ENCODE data around the gene HOXC6. TPM values are rescaled to one million over a fixed set of nuclear protein-coding genes. Genes with fewer than 3 reads are reported as not detected.

Gene HOXC6
- total and polyA plus RNA-seq, 2 of the 13 experiments (the other 11 are each of a cell fraction or from before 2014, with no cell fraction given) = not detected

- TF ChIP-seq ETV5 (CRISPR knock-in tag; IDR thresholded peaks at IDR 0.05; ENCODE audit: borderline replicate concordance) (no peak), MTERF4 (CRISPR knock-in tag; IDR thresholded peaks at IDR 0.05) (no peak), PAXIP1 (CRISPR knock-in tag; conservative IDR thresholded peaks at IDR 0.05) (peak; percentile 91), ZBTB7B (CRISPR knock-in tag; IDR thresholded peaks at IDR 0.05) (peak; percentile 40; the same call in 1 of the 2 replicates), SP5 (CRISPR knock-in tag; IDR thresholded peaks at IDR 0.05; ENCODE audit: borderline replicate concordance, low read depth) (no peak), RXRA (CRISPR knock-in tag; IDR thresholded peaks at IDR 0.05) (0 out of 2 replicates have a peak, but pooled peaks have one; percentile 13), WIZ (CRISPR knock-in tag; IDR thresholded peaks at IDR 0.05) (no peak), RFXAP (CRISPR knock-in tag; IDR thresholded peaks at IDR 0.05; ENCODE audit: borderline replicate concordance) (no peak), ZFX (CRISPR knock-in tag; IDR thresholded peaks at IDR 0.05; ENCODE audit: low read depth) (peak; percentile 35; the same call in 1 of the 2 replicates), ZNF101 (CRISPR knock-in tag; IDR thresholded peaks at IDR 0.05; ENCODE audit: borderline replicate concordance, low read depth) (no peak), ZNF501 (CRISPR knock-in tag; IDR thresholded peaks at IDR 0.05) (peak; percentile 39), MTA1 (CRISPR knock-in tag; IDR thresholded peaks at IDR 0.05; ENCODE audit: borderline replicate concordance) (0 out of 2 replicates have a peak, but pooled peaks have one; percentile 22), HNF4G (IDR thresholded peaks at IDR 0.05; ENCODE audit: borderline replicate concordance, low read depth, low read length) (peak; percentile 85), HNF4G (CRISPR knock-in tag; IDR thresholded peaks at IDR 0.05; ENCODE audit: borderline replicate concordance, low read depth) (peak; percentile 50; the same call in 1 of the 2 replicates), ZNF235 (CRISPR knock-in tag; IDR thresholded peaks at IDR 0.05; ENCODE audit: borderline replicate concordance) (no peak), HOXA3 (CRISPR knock-in tag; IDR thresholded peaks at IDR 0.05) (peak; percentile 31; the same call in 1 of the 2 replicates), TEAD3 (CRISPR knock-in tag; optimal IDR thresholded peaks at IDR 0.05; ENCODE audit: borderline replicate concordance) (peak; percentile 39), ETV6 (CRISPR knock-in tag; conservative IDR thresholded peaks at IDR 0.05) (no peak), TBL1XR1 (IDR thresholded peaks at IDR 0.05; ENCODE audit: borderline replicate concordance, low read length, partially characterized antibody) (no peak), HNF4A (CRISPR knock-in tag; IDR thresholded peaks at IDR 0.05) (peak; percentile 88), LCORL (IDR thresholded peaks at IDR 0.05) (no peak), LCORL (CRISPR knock-in tag; IDR thresholded peaks at IDR 0.05) (peak; percentile 21; the same call in 1 of the 2 replicates), KDM5B (CRISPR knock-in tag; IDR thresholded peaks at IDR 0.05; ENCODE audit: borderline replicate concordance) (no peak), KDM2A (CRISPR knock-in tag; IDR thresholded peaks at IDR 0.05; ENCODE audit: borderline replicate concordance, low read depth) (no peak), PHF21A (CRISPR knock-in tag; IDR thresholded peaks at IDR 0.05) (peak; percentile 70), ASH2L (IDR thresholded peaks at IDR 0.05; ENCODE audit: insufficient read length, low read depth, low read length) (peak; percentile 57), SPEN (CRISPR knock-in tag; IDR thresholded peaks at IDR 0.05; ENCODE audit: low read depth) (peak; percentile 53; the same call in 1 of the 2 replicates), ZNF7 (CRISPR knock-in tag; IDR thresholded peaks at IDR 0.05) (no peak)
Observed at GRCh38 chr12:53988541-53989226, 39.6 kb upstream of the HOXC6 start (continued).

All from HepG2 (cell line).